Neural progenitor cell (in vitro differentiated cells): Measurements from ENCODE around the gene TIMM22. TPM values are rescaled to one million over a fixed set of nuclear protein-coding genes. Genes with fewer than 3 reads are reported as not detected.

Experiments
- DNase-seq: peaks from one replicate; pipeline ENCODE4 v3.0.0-alpha.2; 2016; ENCODE audit warnings: low spot score
- H2AFZ ChIP-seq: fragments of 200-600 bp; sonication (generic); replicated peaks from 2 replicates; pipeline ENCODE4 v1.6.1; 2016; ENCODE audit warnings: antibody characterized with exemption
- H3F3A ChIP-seq: fragments of 200-600 bp; sonication (generic); 2 replicates; pipeline ENCODE4 v1.6.1; 2016; ENCODE audit warnings: antibody characterized with exemption, low read depth
- H3K27ac ChIP-seq: fragments of 200-600 bp; sonication (generic); 2 replicates; pipeline ENCODE4 v1.5.1; 2016; ENCODE audit warnings: mild to moderate bottlenecking
- H3K27me3 ChIP-seq: fragments of 200-600 bp; sonication (generic); 2 replicates; pipeline ENCODE4 v1.6.1; 2016; ENCODE audit warnings: mild to moderate bottlenecking, moderate library complexity
- H3K36me3 ChIP-seq: fragments of 200-600 bp; sonication (generic); 2 replicates; pipeline ENCODE4 v1.5.1; 2016
- H3K4me1 ChIP-seq: fragments of 200-600 bp; sonication (generic); 2 replicates; pipeline ENCODE4 v1.6.1; 2016; ENCODE audit warnings: mixed run types
- H3K4me2 ChIP-seq: fragments of 200-600 bp; sonication (generic); 2 replicates; pipeline ENCODE4 v1.6.1; 2016
- H3K4me3 ChIP-seq: fragments of 200-600 bp; sonication (generic); 2 replicates; pipeline ENCODE4 v1.5.1; 2016
- H3K79me2 ChIP-seq: fragments of 200-600 bp; sonication (generic); 2 replicates; pipeline ENCODE4 v1.6.1; 2016; ENCODE audit warnings: low read depth
- H3K9ac ChIP-seq: fragments of 200-600 bp; sonication (generic); 2 replicates; pipeline ENCODE4 v1.6.1; 2016
- H3K9me3 ChIP-seq: fragments of 200-600 bp; sonication (generic); 2 replicates; pipeline ENCODE4 v1.5.1; 2016; ENCODE audit warnings: low read depth
- H4K20me1 ChIP-seq: fragments of 200-600 bp; sonication (generic); 2 replicates; pipeline ENCODE4 v1.6.1; 2016; ENCODE audit warnings: low read depth
- H3K27ac Mint-ChIP-seq: 3 replicates; pipeline ENCODE4 v1.8.0; 2021; ENCODE audit warnings: mixed read lengths
- H3K27me3 Mint-ChIP-seq: 2 replicates; pipeline ENCODE4 v1.8.0; 2022; ENCODE audit warnings: low read depth, mild to moderate bottlenecking, inconsistent platforms, moderate library complexity, mixed read lengths; ENCODE audit not compliant: insufficient read depth
- H3K36me3 Mint-ChIP-seq: 3 replicates; pipeline ENCODE4 v1.8.0; 2021; ENCODE audit warnings: mixed read lengths
- H3K4me1 Mint-ChIP-seq: 3 replicates; pipeline ENCODE4 v1.8.0; 2021; ENCODE audit warnings: mixed read lengths
- H3K4me3 Mint-ChIP-seq: 3 replicates; pipeline ENCODE4 v1.8.0; 2021; ENCODE audit warnings: mild to moderate bottlenecking, moderate library complexity, mixed read lengths
- H3K9me3 Mint-ChIP-seq: 3 replicates; pipeline ENCODE4 v1.8.0; 2020; ENCODE audit warnings: mixed read lengths
- EZH2 ChIP-seq: fragments of 200-600 bp; sonication (generic); IDR thresholded peaks from 2 replicates; pipeline ENCODE4 v1.6.1; 2017; ENCODE audit warnings: antibody characterized with exemption, mild to moderate bottlenecking, moderate library complexity
- EZH2phosphoT487 ChIP-seq: fragments of 200-600 bp; sonication (generic); IDR thresholded peaks from 2 replicates; pipeline ENCODE4 v1.6.1; 2017; ENCODE audit warnings: antibody characterized with exemption
- total RNA-seq: library from RNA; depleted of rRNA; stranded (reverse); fragments of >200 nt; gene quantifications from 2 replicates; pipeline ENCODE4 v1.2.3, GENCODE V29; 2015; ENCODE audit warnings: low replicate concordance
- TF ChIP-seq, protein P1 (sequence below): fragments of 200-600 bp; sonication (generic); IDR thresholded peaks from 2 replicates; pipeline ENCODE4 v1.5.1; 2017; ENCODE audit warnings: antibody characterized with exemption, mild to moderate bottlenecking

Gene TIMM22
- total RNA-seq: 11.7 and 15.7 TPM in 2 replicates

DNA sequence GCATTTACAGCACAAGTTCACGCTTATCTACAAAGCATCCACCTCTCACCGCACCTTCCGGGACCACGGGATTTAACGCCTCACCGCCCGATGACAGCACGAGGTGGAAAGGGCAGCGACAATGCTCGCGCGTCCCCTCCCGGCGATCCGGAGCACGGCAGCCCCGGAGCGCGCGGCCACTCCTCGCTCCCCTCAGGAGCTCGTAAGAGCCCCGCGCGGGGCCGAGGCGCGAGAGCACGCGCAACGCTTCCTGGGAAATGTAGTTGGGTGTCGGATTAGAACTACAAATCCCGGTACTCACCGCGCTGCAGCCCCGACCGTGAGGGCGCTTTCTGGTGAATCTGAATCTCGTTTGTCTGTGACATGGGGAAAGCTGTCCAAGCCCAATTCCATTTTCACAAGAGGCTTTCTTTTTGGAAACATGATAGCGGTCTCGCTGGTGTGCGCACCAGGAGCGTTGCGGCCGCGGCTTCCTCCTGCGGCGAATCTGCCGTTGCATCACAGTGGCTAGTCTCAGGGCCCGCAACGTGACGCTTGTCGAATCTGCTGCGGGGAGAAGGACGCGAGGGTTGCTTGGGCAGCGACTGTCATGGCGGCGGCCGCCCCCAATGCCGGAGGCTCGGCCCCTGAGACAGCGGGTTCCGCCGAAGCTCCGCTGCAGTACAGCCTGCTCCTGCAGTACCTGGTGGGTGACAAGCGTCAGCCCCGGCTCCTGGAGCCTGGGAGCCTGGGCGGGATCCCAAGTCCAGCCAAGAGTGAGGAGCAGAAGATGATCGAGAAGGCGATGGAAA is at the start of gene TIMM22:
TSS of gene TIMM22 (plus strand) at position 576 of the 791 bp plus-strand sequence. CDS start at position 590, 14 bp downstream.
- peak within 1 kb of the TSS; percentile 100 for H3K27ac Mint-ChIP-seq
- no peak for TF ChIP-seq EZH2phosphoT487
- TF ChIP-seq, protein P1, sequence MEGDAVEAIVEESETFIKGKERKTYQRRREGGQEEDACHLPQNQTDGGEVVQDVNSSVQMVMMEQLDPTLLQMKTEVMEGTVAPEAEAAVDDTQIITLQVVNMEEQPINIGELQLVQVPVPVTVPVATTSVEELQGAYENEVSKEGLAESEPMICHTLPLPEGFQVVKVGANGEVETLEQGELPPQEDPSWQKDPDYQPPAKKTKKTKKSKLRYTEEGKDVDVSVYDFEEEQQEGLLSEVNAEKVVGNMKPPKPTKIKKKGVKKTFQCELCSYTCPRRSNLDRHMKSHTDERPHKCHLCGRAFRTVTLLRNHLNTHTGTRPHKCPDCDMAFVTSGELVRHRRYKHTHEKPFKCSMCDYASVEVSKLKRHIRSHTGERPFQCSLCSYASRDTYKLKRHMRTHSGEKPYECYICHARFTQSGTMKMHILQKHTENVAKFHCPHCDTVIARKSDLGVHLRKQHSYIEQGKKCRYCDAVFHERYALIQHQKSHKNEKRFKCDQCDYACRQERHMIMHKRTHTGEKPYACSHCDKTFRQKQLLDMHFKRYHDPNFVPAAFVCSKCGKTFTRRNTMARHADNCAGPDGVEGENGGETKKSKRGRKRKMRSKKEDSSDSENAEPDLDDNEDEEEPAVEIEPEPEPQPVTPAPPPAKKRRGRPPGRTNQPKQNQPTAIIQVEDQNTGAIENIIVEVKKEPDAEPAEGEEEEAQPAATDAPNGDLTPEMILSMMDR: peak; percentile 94
- H3K9me3 ChIP-seq: no peaks in the 10 kb centered on the region

GRCh38 chr17:948284-948852 is 48.6 kb upstream of the TIMM22 start:
- H3K9me3 ChIP-seq: no peaks in the 10 kb centered on the region
- H3K79me2 ChIP-seq: peaks cover 43% of the 10 kb centered on the region
- Mint-ChIP-seq H3K4me3 (peak overlapping the region; percentile 73), H3K27me3 (peaks cover 12% of the 10 kb centered on the region), H3K9me3 (peaks cover 4% of the 10 kb centered on the region), H3K36me3 (peaks cover 23% of the 10 kb centered on the region), H3K27ac (peak overlapping the region; percentile 93), H3K4me1 (peaks cover 48% of the 10 kb centered on the region)
- H3K4me2 ChIP-seq: no peak overlapping the region
- no peaks in the 10 kb centered on the region for H3K27me3 ChIP-seq
- no peak for TF ChIP-seq EZH2
- no peak for TF ChIP-seq EZH2phosphoT487
- TF ChIP-seq, protein P1: no peak
- no peak overlapping the region for H2AFZ ChIP-seq
- no peaks in the 10 kb centered on the region for H3K36me3 ChIP-seq
- peak overlapping the region; percentile 13 for H3K27ac ChIP-seq
- H3K4me1 ChIP-seq: peaks cover 17% of the 10 kb centered on the region
- no peak overlapping the region for H3K4me3 ChIP-seq
- H3F3A ChIP-seq: peaks cover 35% of the 10 kb centered on the region
- no peak overlapping the region for H3K9ac ChIP-seq
- peak; percentile 73 for DNase-seq
- peaks cover 38% of the 10 kb centered on the region for H4K20me1 ChIP-seq

More for the DNA sequence above, at the start of gene TIMM22:
- peak within 1 kb of the TSS; percentile 99 for H2AFZ ChIP-seq
- H3K9ac ChIP-seq: peak within 1 kb of the TSS; percentile 94
- no peaks in the 10 kb centered on the region for H3K36me3 ChIP-seq
- peaks cover 5% of the 10 kb centered on the region for H3F3A ChIP-seq
- peaks cover 10% of the 10 kb centered on the region for H3K27me3 ChIP-seq
- H3K4me3 ChIP-seq: peak within 1 kb of the TSS; percentile 95
- Mint-ChIP-seq H3K4me1 (peaks cover 11% of the 10 kb centered on the region), H3K36me3 (peaks cover 10% of the 10 kb centered on the region), H3K27me3 (no peaks in the 10 kb centered on the region), H3K9me3 (no peaks in the 10 kb centered on the region), H3K4me3 (peak within 1 kb of the TSS; percentile 97)
- H3K79me2 ChIP-seq: peaks cover 14% of the 10 kb centered on the region
- peaks cover 4% of the 10 kb centered on the region for H3K4me1 ChIP-seq
- DNase-seq: peak; percentile 100
- H4K20me1 ChIP-seq: peaks cover 10% of the 10 kb centered on the region
- H3K4me2 ChIP-seq: peak within 1 kb of the TSS; percentile 83
- no peak within 1 kb of the TSS for H3K27ac ChIP-seq

- H3K36me3 ChIP-seq: no peaks in the 10 kb centered on the region
- Mint-ChIP-seq H3K36me3 (peaks cover 24% of the 10 kb centered on the region), H3K9me3 (peaks cover 4% of the 10 kb centered on the region), H3K27me3 (peaks cover 17% of the 10 kb centered on the region), H3K4me3 (peak overlapping the region; percentile 71), H3K4me1 (peaks cover 47% of the 10 kb centered on the region), H3K27ac (peak overlapping the region; percentile 99)
- H3K27ac ChIP-seq: peak overlapping the region; percentile 13
- TF ChIP-seq, protein P1: no peak
- TF ChIP-seq EZH2 (no peak), EZH2phosphoT487 (no peak)
- H4K20me1 ChIP-seq: peaks cover 45% of the 10 kb centered on the region
- H3K9me3 ChIP-seq: no peaks in the 10 kb centered on the region
- no peaks in the 10 kb centered on the region for H3K27me3 ChIP-seq
- H3K4me2 ChIP-seq: peak overlapping the region; percentile 78
- H3K4me1 ChIP-seq: peaks cover 17% of the 10 kb centered on the region
- H3K4me3 ChIP-seq: peak overlapping the region; percentile 26
- H2AFZ ChIP-seq: no peak overlapping the region
- peaks cover 45% of the 10 kb centered on the region for H3K79me2 ChIP-seq
- H3K9ac ChIP-seq: no peak overlapping the region
- DNase-seq: peak; percentile 86
- peaks cover 44% of the 10 kb centered on the region for H3F3A ChIP-seq
These were observed 47.2 kb upstream of the TIMM22 start for GRCh38 chr17:949623-950303.
